GM10248 (cell line): ENCODE results near the gene PPTC7.
"Not testable (repeated sequence)": the region's sequence is repeated elsewhere in the genome, so short reads cannot be mapped to it uniquely, and the experiment has no call there.

Experiments used
- CTCF ChIA-PET: fragments of 300-600 bp; sonication (Branson Sonifier 250); formaldehyde crosslinking; extraction: SDS; loops from one replicate; lab custom pipeline; 2021; ENCODE audit warnings: antibody characterized with exemption; lab: Yijun Ruan, JAX
- POLR2A ChIA-PET: fragments of 350-650 bp; sonication (Branson Sonifier 250); formaldehyde crosslinking; extraction: SDS; loops from one replicate; lab custom pipeline; 2020; ENCODE audit warnings: antibody characterized with exemption; lab: Yijun Ruan, JAX
- DNase-seq: peaks from one replicate; pipeline ENCODE4 v3.0.0; 2012; ENCODE audit errors: extremely low spot score
- CTCF ChIP-seq: IDR thresholded peaks from 2 replicates; pipeline ENCODE4 v1.5.1; 2012; ENCODE audit warnings: mild to moderate bottlenecking, low read depth; ENCODE audit errors: extremely low read depth, missing control alignments, control extremely low read depth

The PPTC7 gene

DNA sequence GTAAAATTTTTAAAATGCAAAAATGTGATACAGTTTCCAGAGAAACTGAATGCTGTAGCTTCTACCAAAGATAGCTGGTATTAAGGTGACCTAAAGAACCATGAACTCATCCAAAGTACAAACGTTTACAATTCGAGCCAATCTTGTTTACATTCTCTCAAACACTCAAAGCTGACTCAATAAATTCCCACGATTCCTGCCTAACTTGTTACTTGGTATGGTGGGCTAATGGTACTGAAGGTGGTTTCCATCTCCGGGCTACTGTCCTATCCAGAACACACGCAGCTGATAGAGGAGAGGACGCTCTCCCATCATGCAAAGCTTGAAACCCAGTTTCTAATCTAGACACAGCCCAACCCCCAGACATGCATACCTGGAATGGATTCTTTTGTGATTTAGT, 49.5 kb downstream of the PPTC7 start:
- DNase-seq, result no peak
- no peak for TF ChIP-seq CTCF
- POLR2A ChIA-PET, result no interaction called here
- CTCF ChIA-PET, result interaction anchor here (0.7 to 9.4 kb wide), 9 partner anchors 10 to 66 kb away, joined by 3 to 70 read pairs (median 5); no protein-coding TSS in a partner anchor

- CTCF ChIA-PET, result interaction anchor here (1.0 to 9.4 kb wide), 10 partner anchors 9 to 101 kb away, joined by 3 to 70 read pairs (median 8); partner anchors contain the start of genes FAM216A and GPN3
- POLR2A ChIA-PET, result no interaction called here
- no peak for DNase-seq
- no peak for TF ChIP-seq CTCF
Observed at GRCh38 chr12:110532644-110533043, 50.5 kb downstream of the PPTC7 start.

- CTCF ChIA-PET, result interaction anchor here (1.0 to 9.4 kb wide), 11 partner anchors 8 to 100 kb away, joined by 3 to 70 read pairs (median 6); partner anchors contain the start of genes FAM216A and GPN3
- TF ChIP-seq CTCF, result no peak
- POLR2A ChIA-PET, result no interaction called here
- DNase-seq, result peak; percentile 76
Observed at GRCh38 chr12:110531741-110532333, 51.3 kb downstream of the PPTC7 start.

GRCh38 chr12:110530511-110530910, 52.6 kb downstream of the PPTC7 start:
- no peak for DNase-seq
- TF ChIP-seq CTCF, result no peak
- ChIA-PET POLR2A (interaction anchor here (0.6 kb wide), 1 partner anchor 75 kb away, joined by 7 read pairs; no protein-coding TSS in a partner anchor), CTCF (interaction anchor here (1.5 to 9.4 kb wide), 3 partner anchors 9 to 70 kb away, joined by 3 to 70 read pairs (median 5); no protein-coding TSS in a partner anchor)

GRCh38 chr12:110528277-110528839, 54.8 kb downstream of the PPTC7 start:
- ChIA-PET CTCF (interaction anchor here (0.7 to 9.4 kb wide), 15 partner anchors 10 to 176 kb away, joined by 3 to 70 read pairs (median 3); partner anchors contain the start of genes FAM216A, GPN3 and RAD9B), POLR2A (no interaction called here)
- TF ChIP-seq CTCF, result no peak
- no peak for DNase-seq

DNA sequence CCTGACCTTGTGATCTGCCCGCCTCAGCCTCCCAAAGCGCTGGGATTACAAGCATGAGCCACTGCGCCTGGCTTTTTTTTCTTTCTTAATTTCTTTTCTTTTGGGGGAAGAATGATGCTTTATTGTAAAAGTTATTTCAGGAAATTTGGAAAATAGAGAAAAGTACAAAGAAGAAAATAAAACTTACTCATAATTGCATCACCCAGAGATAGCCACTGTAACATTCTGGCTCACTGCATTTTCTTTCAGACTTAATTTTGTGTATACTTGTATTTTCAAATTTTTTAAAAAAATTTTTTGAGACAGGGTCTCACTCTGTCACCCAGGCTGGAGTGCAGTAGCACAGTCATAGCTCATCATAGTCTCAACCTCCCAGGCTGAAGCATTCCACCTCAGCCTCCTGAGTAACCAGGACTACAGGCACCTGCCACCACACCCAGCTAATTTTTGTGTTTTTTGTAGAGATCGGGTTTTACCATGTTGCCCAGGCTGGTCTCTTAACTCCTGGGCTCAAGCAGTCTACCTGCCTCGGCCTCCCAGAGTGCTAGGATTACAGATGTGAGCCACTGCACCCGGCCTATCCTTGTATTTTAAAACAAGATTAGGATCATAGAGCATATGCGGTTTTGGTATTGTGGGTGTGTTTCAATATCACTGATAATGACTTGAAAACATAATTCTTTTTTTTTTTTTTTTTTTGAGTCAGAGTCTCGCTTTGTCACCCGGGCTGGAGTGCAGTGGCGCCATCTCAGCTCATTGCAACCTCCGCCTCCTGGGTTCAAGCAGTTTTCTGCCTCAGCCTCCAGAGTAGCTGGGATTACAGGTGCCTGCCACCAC, 62.0 kb downstream of the PPTC7 start:
- DNase-seq, POLR2A ChIA-PET: not testable (repeated sequence)
- CTCF ChIA-PET, result interaction anchor here (14.5 kb wide), 1 partner anchor 81 kb away, joined by 176 read pairs; no protein-coding TSS in a partner anchor

GRCh38 chr12:110518014-110518413, 65.1 kb downstream of the PPTC7 start:
- DNase-seq, POLR2A ChIA-PET: not testable (repeated sequence)
- CTCF ChIA-PET, result interaction anchor here (1.4 to 14.5 kb wide), 3 partner anchors 68 to 150 kb away, joined by 3 to 176 read pairs (median 6); partner anchors contain the start of gene ARPC3
